H1 (cell line): ENCODE data around the gene MED1. TPM values are rescaled to one million over a fixed set of nuclear protein-coding genes. Genes with fewer than 3 reads are reported as not detected.

Experiments
- polyA plus RNA-seq, 7 experiments: library from polyadenylated mRNA; depleted of rRNA in 3 of 7; stranded (reverse) in 5 of 7; unstranded in 2 of 7; fragments of >200 nt in 5 of 7; fragments of 200-250 nt in 2 of 7; gene quantifications; 1 replicate in 5 of 7; 2 replicates in 1 of 7; 4 replicates in 1 of 7; pipeline versions ENCODE4 v1.2.1 to v1.2.3, GENCODE V29; 2011 to 2013; ENCODE audit warnings: missing spikeins in 2 of 7, mixed read lengths in 2 of 7
- total RNA-seq: library from RNA; stranded (reverse); fragmentation: NEBNext Ultra II Directional; extraction: Animal tissue kit (Norgen Biotek cat#: 25700); gene quantifications from 2 replicates; pipeline ENCODE4 v1.2.1, GENCODE V29; 2021

The MED1 gene
- total and polyA plus RNA-seq, 2 of the 8 experiments (the other 6 are each of a cell fraction or from before 2014, with no cell fraction given), result 24.7 to 56.5 TPM

Other genes starting within 250 kb of the MED1 start
- 5.4 and 6.0 TPM in 2 replicates for gene STAC2, start 225.3 kb downstream of the MED1 start, total RNA-seq
- 1.5 and 2.5 TPM in 2 replicates for gene STAC2, start 225.3 kb downstream of the MED1 start, polyA plus RNA-seq (2011; rRNA removed)
- gene FBXL20, start 49.6 kb downstream of the MED1 start, total RNA-seq, result 10.3 and 11.0 TPM in 2 replicates
- 4.3 and 5.5 TPM in 2 replicates for gene FBXL20, start 49.6 kb downstream of the MED1 start, polyA plus RNA-seq (2011; rRNA removed)
- gene CDK12, start 10.2 kb upstream of the MED1 start, total RNA-seq, result 68.9 and 70.3 TPM in 2 replicates
- gene CDK12, start 10.2 kb upstream of the MED1 start, polyA plus RNA-seq (2011; rRNA removed), result 14.8 and 16.0 TPM in 2 replicates
- gene NEUROD2, start 156.7 kb upstream of the MED1 start, total RNA-seq, result not detected in 2 replicates
- not detected in 2 replicates for gene NEUROD2, start 156.7 kb upstream of the MED1 start, polyA plus RNA-seq (2011; rRNA removed)
- 9.4 and 10.7 TPM in 2 replicates for gene PPP1R1B, start 175.7 kb upstream of the MED1 start, total RNA-seq
- 21.0 and 22.3 TPM in 2 replicates for gene PPP1R1B, start 175.7 kb upstream of the MED1 start, polyA plus RNA-seq (2011; rRNA removed)
- 47.6 and 56.7 TPM in 2 replicates for gene STARD3, start 185.9 kb upstream of the MED1 start, total RNA-seq
- gene STARD3, start 185.9 kb upstream of the MED1 start, polyA plus RNA-seq (2011; rRNA removed), result 80.3 and 116 TPM in 2 replicates
- gene TCAP, start 214.1 kb upstream of the MED1 start, total RNA-seq, result 1.4 TPM in 2 replicates
- 0.82 and 1.3 TPM in 2 replicates for gene TCAP, start 214.1 kb upstream of the MED1 start, polyA plus RNA-seq (2011; rRNA removed)
- 4.4 and 5.6 TPM in 2 replicates for gene PNMT, start 217.2 kb upstream of the MED1 start, total RNA-seq
- gene PNMT, start 217.2 kb upstream of the MED1 start, polyA plus RNA-seq (2011; rRNA removed), result 10.5 and 10.9 TPM in 2 replicates
- gene PGAP3, start 236.8 kb upstream of the MED1 start, total RNA-seq, result 18.5 and 21.0 TPM in 2 replicates
- 30.7 and 32.2 TPM in 2 replicates for gene PGAP3, start 236.8 kb upstream of the MED1 start, polyA plus RNA-seq (2011; rRNA removed)
- 394 and 403 TPM in 2 replicates for gene ERBB2, start 248.8 kb upstream of the MED1 start, total RNA-seq
- gene ERBB2, start 248.8 kb upstream of the MED1 start, polyA plus RNA-seq (2011; rRNA removed), result 183 and 278 TPM in 2 replicates